Tibial nerve (tissue), 4 donors: ENCODE data around the gene GJD4. TPM values are rescaled to one million over a fixed set of nuclear protein-coding genes. Genes with fewer than 3 reads are reported as not detected.

ENCODE experiments used
- DNase-seq, 2 donors: peaks; one replicate each; pipeline ENCODE4 v3.0.0-alpha.2; 2019; ENCODE audit warnings: low spot score in 2 of 2
- H3K27ac ChIP-seq, 4 donors: fragments of 200-600 bp; sonication (generic) in 3 of 4; one replicate each; pipeline ENCODE4 v1.5.1; 2017 to 2019; ENCODE audit warnings: mild to moderate bottlenecking in 1 of 4
- H3K27me3 ChIP-seq, 2 donors: fragments of 200-600 bp; sonication (generic) in 1 of 2; one replicate each; pipeline versions ENCODE4 v1.5.1 to v1.6.0; 2017 to 2019
- H3K36me3 ChIP-seq, 3 donors: fragments of 200-600 bp; sonication (generic); one replicate each; pipeline ENCODE4 v1.5.1; 2018 to 2019
- H3K4me1 ChIP-seq, 4 donors: fragments of 200-600 bp; sonication (generic) in 3 of 4; one replicate each; pipeline ENCODE4 v1.5.1; 2017 to 2019
- H3K4me3 ChIP-seq, 4 donors: fragments of 200-600 bp; sonication (generic) in 3 of 4; one replicate each; pipeline ENCODE4 v1.5.1; 2017 to 2019; ENCODE audit warnings: mild to moderate bottlenecking in 1 of 4, moderate library complexity in 1 of 4
- H3K9me3 ChIP-seq, 4 donors: fragments of 200-600 bp; sonication (generic) in 3 of 4; one replicate each; pipeline ENCODE4 v1.5.1; 2017 to 2019
- EP300 ChIP-seq, 2 donors: sonication (generic); formaldehyde crosslinking; IDR thresholded peaks; one replicate each; pipeline ENCODE4 v1.6.1; 2017; ENCODE audit warnings: antibody characterized with exemption in 2 of 2, mild to moderate bottlenecking in 1 of 2
- POLR2A ChIP-seq, 2 donors: fragments of 450-650 bp; IDR thresholded peaks; one replicate each; pipeline ENCODE4 v1.6.1; 2017; ENCODE audit warnings: antibody characterized with exemption in 2 of 2, mild to moderate bottlenecking in 2 of 2, moderate library complexity in 2 of 2
- WGBS, 2 donors: methylation state at CpG; one replicate each; pipeline ENCODE4 v1.1.5; 2018; 5-methylcytosine and 5-hydroxymethylcytosine counted together
- total RNA-seq, 4 donors: library from RNA; depleted of rRNA; stranded (reverse); fragments of >200 nt; gene quantifications; one replicate each; pipeline ENCODE4 v1.1.0, GENCODE V29; 2016
- TF ChIP-seq, protein P1 (sequence below), 5 experiments: fragments of 200-600 bp in 3 of 5; fragments of 450-650 bp in 2 of 5; sonication (generic) in 3 of 5; IDR thresholded peaks; one replicate each; pipeline ENCODE4 v1.5.1; 2016 to 2019; ENCODE audit warnings: antibody characterized with exemption in 5 of 5, mild to moderate bottlenecking in 3 of 5, moderate library complexity in 2 of 5

Gene GJD4, protein sequence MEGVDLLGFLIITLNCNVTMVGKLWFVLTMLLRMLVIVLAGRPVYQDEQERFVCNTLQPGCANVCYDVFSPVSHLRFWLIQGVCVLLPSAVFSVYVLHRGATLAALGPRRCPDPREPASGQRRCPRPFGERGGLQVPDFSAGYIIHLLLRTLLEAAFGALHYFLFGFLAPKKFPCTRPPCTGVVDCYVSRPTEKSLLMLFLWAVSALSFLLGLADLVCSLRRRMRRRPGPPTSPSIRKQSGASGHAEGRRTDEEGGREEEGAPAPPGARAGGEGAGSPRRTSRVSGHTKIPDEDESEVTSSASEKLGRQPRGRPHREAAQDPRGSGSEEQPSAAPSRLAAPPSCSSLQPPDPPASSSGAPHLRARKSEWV
- total RNA-seq, result under 1 TPM in 1 of 4 donors, not detected in 3; 0.20 TPM

DNA sequence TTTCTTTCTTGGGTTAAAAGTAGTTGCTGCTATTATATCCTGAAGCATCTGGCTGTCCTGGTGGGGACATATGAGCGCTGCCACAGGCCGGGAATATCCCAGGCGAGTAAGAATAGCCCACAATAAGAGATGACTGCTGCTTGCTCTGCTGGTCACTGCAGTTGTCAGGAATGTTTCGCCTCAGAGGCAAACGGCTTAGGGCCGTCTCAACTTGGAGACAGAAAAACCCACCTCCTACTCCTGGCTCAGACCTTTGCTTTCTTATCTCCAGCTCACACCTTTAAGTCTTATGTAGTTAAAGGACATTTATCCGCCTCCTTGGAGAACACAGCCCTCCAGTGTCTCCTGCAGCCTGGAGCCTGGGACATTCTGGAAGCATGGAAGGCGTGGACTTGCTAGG lies at the start of gene GJD4:
GJD4 (plus strand) TSS at position 151 of the 400 bp plus-strand sequence; CDS start at position 378, 227 bp downstream.
- TF ChIP-seq, protein P1, sequence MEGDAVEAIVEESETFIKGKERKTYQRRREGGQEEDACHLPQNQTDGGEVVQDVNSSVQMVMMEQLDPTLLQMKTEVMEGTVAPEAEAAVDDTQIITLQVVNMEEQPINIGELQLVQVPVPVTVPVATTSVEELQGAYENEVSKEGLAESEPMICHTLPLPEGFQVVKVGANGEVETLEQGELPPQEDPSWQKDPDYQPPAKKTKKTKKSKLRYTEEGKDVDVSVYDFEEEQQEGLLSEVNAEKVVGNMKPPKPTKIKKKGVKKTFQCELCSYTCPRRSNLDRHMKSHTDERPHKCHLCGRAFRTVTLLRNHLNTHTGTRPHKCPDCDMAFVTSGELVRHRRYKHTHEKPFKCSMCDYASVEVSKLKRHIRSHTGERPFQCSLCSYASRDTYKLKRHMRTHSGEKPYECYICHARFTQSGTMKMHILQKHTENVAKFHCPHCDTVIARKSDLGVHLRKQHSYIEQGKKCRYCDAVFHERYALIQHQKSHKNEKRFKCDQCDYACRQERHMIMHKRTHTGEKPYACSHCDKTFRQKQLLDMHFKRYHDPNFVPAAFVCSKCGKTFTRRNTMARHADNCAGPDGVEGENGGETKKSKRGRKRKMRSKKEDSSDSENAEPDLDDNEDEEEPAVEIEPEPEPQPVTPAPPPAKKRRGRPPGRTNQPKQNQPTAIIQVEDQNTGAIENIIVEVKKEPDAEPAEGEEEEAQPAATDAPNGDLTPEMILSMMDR (IDR thresholded peaks at IDR 0.05), result no peak
- no peak for TF ChIP-seq POLR2A (IDR thresholded peaks at IDR 0.05)
- TF ChIP-seq EP300 (IDR thresholded peaks at IDR 0.05), result no peak

DNA sequence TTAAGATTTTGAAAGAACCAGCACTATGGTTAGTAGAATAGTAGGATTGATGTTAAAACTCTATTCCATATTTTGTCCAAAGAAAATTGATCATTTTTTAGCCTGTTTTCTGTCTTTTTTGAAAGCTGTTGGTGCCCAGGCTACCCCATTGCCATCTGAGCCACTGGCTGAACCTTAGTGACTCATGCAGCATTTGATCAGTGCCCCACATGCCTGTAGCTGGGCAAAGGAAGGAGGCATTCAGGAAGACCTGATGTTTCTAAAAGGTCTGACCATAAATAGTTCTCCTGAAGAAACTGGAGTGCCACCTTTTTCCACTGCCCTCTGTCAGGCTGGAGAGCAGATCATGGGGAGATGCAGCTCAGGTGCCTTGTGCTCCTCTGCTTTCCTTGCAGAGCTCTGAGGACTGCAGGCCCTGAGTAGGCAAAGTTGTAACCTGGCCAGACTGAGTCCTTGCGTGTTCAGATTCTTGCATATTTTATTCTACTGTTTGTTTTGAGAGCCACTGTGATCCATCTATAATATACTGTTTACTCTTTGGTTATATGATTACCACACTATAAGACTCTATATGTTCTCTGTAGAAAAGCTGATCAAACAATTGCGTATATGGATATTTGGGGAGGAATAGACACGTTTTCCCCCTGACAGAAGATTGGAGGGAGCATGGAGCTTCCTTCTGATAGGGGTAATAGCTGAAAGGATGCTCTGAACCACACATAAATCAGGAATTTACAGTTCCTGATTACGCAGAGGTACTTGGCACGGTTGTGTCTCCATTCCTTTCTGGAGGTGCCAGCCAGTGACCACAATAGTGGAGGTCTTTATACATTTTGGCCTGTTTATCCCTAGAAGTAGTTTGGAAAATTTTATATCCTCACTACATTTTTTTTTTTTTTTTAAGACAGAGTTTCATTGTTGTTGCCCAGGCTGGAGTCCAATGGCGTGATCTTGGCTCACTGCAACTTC lies 48.9 kb upstream of the GJD4 start:
- Histone ChIP-seq H3K27me3 (no peaks in the 10 kb centered on the region), H3K4me1 (peaks cover 0 to 6% (median 0%) of the 10 kb centered on the region in 4 donors), H3K27ac (peak overlapping the region in 1 of 4 donors; percentile 13), H3K9me3 (no peaks in the 10 kb centered on the region), H3K4me3 (no peak overlapping the region), H3K36me3 (peaks cover 0 to 42% (median 0%) of the 10 kb centered on the region in 3 donors)
- TF ChIP-seq EP300 (IDR thresholded peaks at IDR 0.05) (no peak), POLR2A (IDR thresholded peaks at IDR 0.05) (no peak)
- TF ChIP-seq, protein P1 (IDR thresholded peaks at IDR 0.05), result no peak
- WGBS, 2 donors, result 80 to 81% methylated on average over 6 of the region's 6 CpGs
- no peak for DNase-seq

More for the DNA sequence above, at the start of gene GJD4:
- WGBS, 2 donors, result 74 to 79% methylated on average over 8 of the region's 8 CpGs
- DNase-seq, result no peak
- H3K27me3 ChIP-seq, result peaks cover 0 to 25% of the 10 kb centered on the region in 2 donors
- H3K36me3 ChIP-seq, result no peaks in the 10 kb centered on the region
- H3K9me3 ChIP-seq, result peaks cover 0 to 10% (median 1%) of the 10 kb centered on the region in 4 donors
- no peak within 1 kb of the TSS for H3K4me3 ChIP-seq
- peaks cover 0 to 23% (median 9%) of the 10 kb centered on the region in 4 donors for H3K4me1 ChIP-seq
- H3K27ac ChIP-seq, result no peak within 1 kb of the TSS

DNA sequence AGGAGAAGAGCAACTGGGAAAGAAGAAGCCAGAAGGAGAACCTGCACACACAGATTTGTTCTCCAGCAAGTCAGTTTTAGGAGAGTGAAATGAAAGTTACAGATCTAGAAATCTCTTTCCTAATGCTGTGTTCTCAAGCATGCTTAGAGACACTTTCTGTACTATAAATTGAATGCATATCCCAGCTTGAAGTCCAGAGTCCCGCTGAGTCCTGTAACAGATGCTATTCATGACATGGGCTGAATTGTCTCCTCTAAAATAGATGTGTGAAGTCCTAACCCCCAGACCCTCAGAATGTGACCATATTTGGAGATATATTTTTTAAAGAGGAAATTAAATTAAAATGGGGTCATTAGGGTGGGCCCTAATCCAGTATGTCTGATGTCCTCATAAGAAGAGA lies 46.9 kb upstream of the GJD4 start:
- no peak overlapping the region for H3K4me3 ChIP-seq
- DNase-seq, result no peak
- no peaks in the 10 kb centered on the region for H3K27me3 ChIP-seq
- no peaks in the 10 kb centered on the region for H3K9me3 ChIP-seq
- TF ChIP-seq, protein P1 (IDR thresholded peaks at IDR 0.05), result no peak
- TF ChIP-seq EP300 (IDR thresholded peaks at IDR 0.05) (no peak), POLR2A (IDR thresholded peaks at IDR 0.05) (no peak)
- H3K36me3 ChIP-seq, result peaks cover 0 to 36% (median 0%) of the 10 kb centered on the region in 3 donors
- WGBS, 2 donors, result 91 to 100% methylated on average over 1 of the region's 1 CpG
- H3K4me1 ChIP-seq, result peaks cover 0 to 12% (median 0%) of the 10 kb centered on the region in 4 donors
- H3K27ac ChIP-seq, result no peak overlapping the region

DNA sequence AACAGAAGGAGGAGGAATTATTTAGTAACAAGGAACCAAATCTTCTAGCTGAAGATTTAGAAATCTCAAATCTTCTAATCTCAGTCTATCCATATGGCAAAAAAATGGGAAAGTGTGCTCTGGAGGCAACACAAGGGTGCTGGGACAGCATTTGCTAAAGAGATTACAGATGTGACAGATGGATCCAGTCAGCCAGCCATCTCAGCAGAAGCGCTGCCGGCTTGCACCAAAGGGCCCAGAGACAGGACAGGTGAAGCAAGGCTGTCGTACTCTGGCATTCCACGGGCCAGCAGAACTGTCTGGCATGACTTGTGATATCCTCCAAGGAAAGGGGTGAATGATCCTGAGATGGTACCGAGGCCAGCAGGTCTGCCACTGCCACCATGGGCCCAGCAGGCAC lies 45.7 kb upstream of the GJD4 start:
- no peak for TF ChIP-seq POLR2A (IDR thresholded peaks at IDR 0.05)
- Histone ChIP-seq H3K4me3 (no peak overlapping the region), H3K27me3 (no peaks in the 10 kb centered on the region), H3K4me1 (peaks cover 0 to 24% (median 4%) of the 10 kb centered on the region in 4 donors), H3K9me3 (no peaks in the 10 kb centered on the region), H3K36me3 (peaks cover 0 to 25% (median 0%) of the 10 kb centered on the region in 3 donors), H3K27ac (no peak overlapping the region)
- no peak for DNase-seq
- 92% methylated on average over 4 to 5 of the region's 5 CpGs for WGBS, 2 donors

DNA sequence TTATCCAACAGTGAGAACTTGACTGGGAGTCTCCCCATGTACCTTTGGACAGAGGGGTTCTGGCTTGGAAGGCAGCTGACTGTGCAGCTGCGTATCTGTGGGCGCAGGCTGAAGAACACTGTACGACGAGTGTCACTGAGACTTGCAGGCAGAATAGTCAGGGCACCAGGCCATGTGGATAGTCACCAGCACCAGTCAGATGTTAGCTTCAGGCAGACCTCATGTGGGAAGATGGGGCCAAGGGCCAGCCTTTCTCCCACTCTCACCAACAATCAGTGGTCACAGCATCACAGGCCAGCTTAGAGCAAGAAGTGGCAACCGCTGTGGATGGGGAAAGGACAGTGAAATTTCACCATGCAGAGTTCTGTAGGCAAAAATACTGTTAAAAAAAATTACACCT lies 43.4 kb upstream of the GJD4 start:
- Histone ChIP-seq H3K9me3 (no peaks in the 10 kb centered on the region), H3K27me3 (no peaks in the 10 kb centered on the region), H3K36me3 (peaks cover 0 to 36% (median 0%) of the 10 kb centered on the region in 3 donors), H3K27ac (peak overlapping the region in 1 of 4 donors; percentile 54), H3K4me1 (peaks cover 0 to 31% (median 9%) of the 10 kb centered on the region in 4 donors), H3K4me3 (no peak overlapping the region)
- TF ChIP-seq EP300 (IDR thresholded peaks at IDR 0.05) (peak in 1 of 2 donors; percentile 13), POLR2A (IDR thresholded peaks at IDR 0.05) (no peak)
- TF ChIP-seq, protein P1 (IDR thresholded peaks at IDR 0.05), result no peak
- WGBS, 2 donors, result 77 to 95% methylated on average over 5 of the region's 5 CpGs
- no peak for DNase-seq
